T-helper 17 cell (primary cell): ENCODE results near the gene POU2F3. TPM values are rescaled to one million over a fixed set of nuclear protein-coding genes. Genes with fewer than 3 reads are reported as not detected.
"Not testable (repeated sequence)": the region's sequence is repeated elsewhere in the genome, so short reads cannot be mapped to it uniquely, and the experiment has no call there.

ENCODE experiments used
- ATAC-seq: fragments of 150-1000 bp; cut with Tn5 transposase; 2 replicates; pipeline ENCODE4 v1.10.0; 2021; ENCODE audit warnings: mild to moderate bottlenecking, moderate library complexity
- DNase-seq, 3 donors: peaks; one replicate each; pipeline versions ENCODE4 v3.0.0 to v3.0.0-alpha.2; 2020 to 2021
- H3K9me3 ChIP-seq: one replicate; pipeline ENCODE4 v1.7.0; 2013; ENCODE audit warnings: low read length, mild to moderate bottlenecking; ENCODE audit not compliant: control insufficient read depth, poor library complexity, severe bottlenecking
- H3K27ac Mint-ChIP-seq: one replicate; pipeline ENCODE4 v1.8.0; 2022; ENCODE audit warnings: mild to moderate bottlenecking, moderate library complexity, mixed read lengths
- H3K27me3 Mint-ChIP-seq: one replicate; pipeline ENCODE4 v1.8.0; 2022; ENCODE audit warnings: mixed read lengths
- H3K36me3 Mint-ChIP-seq: one replicate; pipeline ENCODE4 v1.8.0; 2022; ENCODE audit warnings: low read depth, mixed read lengths
- H3K4me1 Mint-ChIP-seq: one replicate; pipeline ENCODE4 v1.8.0; 2022; ENCODE audit warnings: mild to moderate bottlenecking, mixed read lengths
- H3K4me3 Mint-ChIP-seq: one replicate; pipeline ENCODE4 v1.8.0; 2022; ENCODE audit warnings: mild to moderate bottlenecking, moderate library complexity, mixed read lengths
- total RNA-seq, 4 donors: library from RNA in 2 of 4; stranded (reverse) in 2 of 4; gene quantifications; one replicate each; pipeline ENCODE4 v1.2.3 and lab custom pipeline; 2022 to 2026

The POU2F3 gene
- total RNA-seq, 2 donors from 2014 or later, result not detected

GRCh38 chr11:120238968-120239620 lies 846 bp upstream of the POU2F3 start:
- no peak for ATAC-seq
- no peak for DNase-seq
- no peak overlapping the region for H3K27ac Mint-ChIP-seq
- no peak overlapping the region for H3K4me3 Mint-ChIP-seq
- peaks cover 16% of the 10 kb centered on the region for H3K36me3 Mint-ChIP-seq
- H3K27me3 Mint-ChIP-seq, result peaks cover 77% of the 10 kb centered on the region
- H3K4me1 Mint-ChIP-seq, result peaks cover 4% of the 10 kb centered on the region
- no peaks in the 10 kb centered on the region for H3K9me3 ChIP-seq

GRCh38 chr11:120240866-120241265 lies 926 bp downstream of the POU2F3 start:
- ATAC-seq (no peak), DNase-seq (no peak)
- Mint-ChIP-seq H3K36me3 (peaks cover 13% of the 10 kb centered on the region), H3K27ac (no peak overlapping the region), H3K4me1 (peaks cover 4% of the 10 kb centered on the region), H3K4me3 (no peak overlapping the region), H3K27me3 (peaks cover 74% of the 10 kb centered on the region)
- H3K9me3 ChIP-seq, result no peaks in the 10 kb centered on the region

- DNase-seq (no peak), ATAC-seq (no peak)
- Mint-ChIP-seq H3K27ac (no peak overlapping the region), H3K4me3 (no peak overlapping the region), H3K27me3 (peaks cover 73% of the 10 kb centered on the region), H3K36me3 (peaks cover 13% of the 10 kb centered on the region), H3K4me1 (peaks cover 4% of the 10 kb centered on the region)
- no peaks in the 10 kb centered on the region for H3K9me3 ChIP-seq
Measured at GRCh38 chr11:120241277-120241676, 1.3 kb downstream of the POU2F3 start.

- Mint-ChIP-seq H3K36me3 (peaks cover 10% of the 10 kb centered on the region), H3K4me1 (peaks cover 9% of the 10 kb centered on the region), H3K27ac (no peak overlapping the region), H3K27me3 (peaks cover 75% of the 10 kb centered on the region), H3K4me3 (no peak overlapping the region)
- no peak for DNase-seq
- no peak for ATAC-seq
- no peaks in the 10 kb centered on the region for H3K9me3 ChIP-seq
Measured at GRCh38 chr11:120243221-120243620, 3.3 kb downstream of the POU2F3 start.

- H3K27me3 Mint-ChIP-seq, result peaks cover 72% of the 10 kb centered on the region
- no peak for DNase-seq
- H3K4me3 Mint-ChIP-seq, result no peak overlapping the region
- H3K4me1 Mint-ChIP-seq, result peaks cover 18% of the 10 kb centered on the region
- no peaks in the 10 kb centered on the region for H3K9me3 ChIP-seq
- H3K36me3 Mint-ChIP-seq, result peaks cover 4% of the 10 kb centered on the region
- H3K27ac Mint-ChIP-seq, result no peak overlapping the region
- ATAC-seq, result no peak
Measured at GRCh38 chr11:120244476-120245365, 4.8 kb downstream of the POU2F3 start.

- no peaks in the 10 kb centered on the region for H3K9me3 ChIP-seq
- Mint-ChIP-seq H3K4me3 (no peak overlapping the region), H3K4me1 (peaks cover 18% of the 10 kb centered on the region), H3K27me3 (peaks cover 76% of the 10 kb centered on the region), H3K27ac (no peak overlapping the region), H3K36me3 (peaks cover 2% of the 10 kb centered on the region)
- no peak for DNase-seq
- ATAC-seq, result no peak
Measured at GRCh38 chr11:120245434-120245833, 5.5 kb downstream of the POU2F3 start.

GRCh38 chr11:120248551-120249278 lies 8.8 kb downstream of the POU2F3 start:
- peak overlapping the region; percentile 9 for H3K27ac Mint-ChIP-seq
- H3K36me3 Mint-ChIP-seq, result no peaks in the 10 kb centered on the region
- H3K4me1 Mint-ChIP-seq, result peaks cover 15% of the 10 kb centered on the region
- no peak overlapping the region for H3K4me3 Mint-ChIP-seq
- H3K9me3 ChIP-seq, result no peaks in the 10 kb centered on the region
- H3K27me3 Mint-ChIP-seq, result peaks cover 59% of the 10 kb centered on the region
- DNase-seq, result no peak
- ATAC-seq, result peak; percentile 59

- Mint-ChIP-seq H3K36me3 (no peaks in the 10 kb centered on the region), H3K4me1 (peaks cover 14% of the 10 kb centered on the region), H3K27me3 (peaks cover 59% of the 10 kb centered on the region), H3K4me3 (no peak overlapping the region), H3K27ac (no peak overlapping the region)
- ATAC-seq (no peak), DNase-seq (no peak)
- H3K9me3 ChIP-seq, result no peaks in the 10 kb centered on the region
Measured at GRCh38 chr11:120249279-120250262, 9.6 kb downstream of the POU2F3 start.

- peaks cover 71% of the 10 kb centered on the region for H3K27me3 Mint-ChIP-seq
- not testable (repeated sequence) for H3K27ac Mint-ChIP-seq, H3K9me3 ChIP-seq, DNase-seq, H3K4me3 Mint-ChIP-seq, H3K36me3 Mint-ChIP-seq, ATAC-seq
- peaks cover 13% of the 10 kb centered on the region for H3K4me1 Mint-ChIP-seq
Measured at GRCh38 chr11:120253377-120253776, 13.4 kb downstream of the POU2F3 start.

- H3K9me3 ChIP-seq, result no peaks in the 10 kb centered on the region
- DNase-seq, result no peak
- Mint-ChIP-seq H3K4me1 (peaks cover 4% of the 10 kb centered on the region), H3K27me3 (peaks cover 70% of the 10 kb centered on the region), H3K27ac (no peak overlapping the region), H3K36me3 (no peaks in the 10 kb centered on the region), H3K4me3 (no peak overlapping the region)
- no peak for ATAC-seq
Measured at GRCh38 chr11:120254788-120255518, 15.0 kb downstream of the POU2F3 start.

- Mint-ChIP-seq H3K27ac (no peak overlapping the region), H3K27me3 (peaks cover 67% of the 10 kb centered on the region), H3K4me1 (peaks cover 4% of the 10 kb centered on the region), H3K36me3 (no peaks in the 10 kb centered on the region), H3K4me3 (no peak overlapping the region)
- H3K9me3 ChIP-seq, result no peaks in the 10 kb centered on the region
- no peak for DNase-seq
- ATAC-seq, result no peak
Measured at GRCh38 chr11:120255519-120255866, 15.6 kb downstream of the POU2F3 start.

- ATAC-seq (no peak), DNase-seq (no peak)
- no peaks in the 10 kb centered on the region for H3K36me3 Mint-ChIP-seq
- peaks cover 70% of the 10 kb centered on the region for H3K27me3 Mint-ChIP-seq
- no peak overlapping the region for H3K27ac Mint-ChIP-seq
- peaks cover 4% of the 10 kb centered on the region for H3K4me1 Mint-ChIP-seq
- no peak overlapping the region for H3K4me3 Mint-ChIP-seq
- no peaks in the 10 kb centered on the region for H3K9me3 ChIP-seq
Measured at GRCh38 chr11:120256178-120256577, 16.2 kb downstream of the POU2F3 start.
